Epithelial cell of proximal tubule (primary cell): ENCODE data around the gene ADCY7. TPM values are rescaled to one million over a fixed set of nuclear protein-coding genes. Genes with fewer than 3 reads are reported as not detected.

Source experiments
- DNase-seq: peaks from one replicate; pipeline ENCODE4 v3.0.0-alpha.2; 2011; ENCODE audit warnings: low read depth
- H3K4me3 ChIP-seq: 2 replicates; pipeline ENCODE4 v1.5.1; 2011; ENCODE audit warnings: low read depth, mild to moderate bottlenecking, low read length
- CTCF ChIP-seq: conservative IDR thresholded peaks from 2 replicates; pipeline ENCODE4 v1.5.1; 2012; ENCODE audit warnings: low read depth, mild to moderate bottlenecking, low read length
- total RNA-seq: library from RNA; depleted of rRNA; stranded (reverse); fragments of >200 nt; gene quantifications from 2 replicates; pipeline ENCODE4 v1.2.3, GENCODE V29; 2015

Gene ADCY7
- total RNA-seq, 1 donor from 2014 or later = 33.4 TPM

DNA sequence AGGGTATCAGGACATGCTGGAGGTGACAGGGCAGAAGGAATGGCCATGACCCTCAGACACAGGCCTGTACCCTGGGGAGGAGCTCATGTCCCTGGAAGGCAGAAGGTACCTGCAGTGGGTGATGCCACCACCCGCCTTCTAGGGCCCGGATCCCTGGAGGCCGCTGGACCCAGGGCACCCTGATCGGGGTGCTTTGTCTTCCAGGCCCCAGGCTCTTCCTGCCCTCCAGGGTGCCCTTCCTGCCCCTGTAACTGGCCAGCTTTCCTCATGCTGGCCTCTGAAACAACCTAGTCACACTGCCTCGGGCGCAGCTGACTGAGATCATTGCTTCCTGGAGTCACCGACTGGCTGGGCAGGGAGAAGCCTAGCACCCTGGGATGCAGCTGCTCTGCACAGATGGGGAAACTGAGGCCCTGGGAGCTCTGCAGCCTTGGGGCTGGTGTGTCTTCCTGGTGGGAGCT lies 5.8 kb downstream of the ADCY7 start:
- H3K4me3 ChIP-seq = no peak overlapping the region
- TF ChIP-seq CTCF = no peak
- no peak for DNase-seq

- no peak for TF ChIP-seq CTCF
- no peak for DNase-seq
- H3K4me3 ChIP-seq = no peak overlapping the region
Measured at GRCh38 chr16:50272687-50273381, 6.5 kb downstream of the ADCY7 start.

DNA sequence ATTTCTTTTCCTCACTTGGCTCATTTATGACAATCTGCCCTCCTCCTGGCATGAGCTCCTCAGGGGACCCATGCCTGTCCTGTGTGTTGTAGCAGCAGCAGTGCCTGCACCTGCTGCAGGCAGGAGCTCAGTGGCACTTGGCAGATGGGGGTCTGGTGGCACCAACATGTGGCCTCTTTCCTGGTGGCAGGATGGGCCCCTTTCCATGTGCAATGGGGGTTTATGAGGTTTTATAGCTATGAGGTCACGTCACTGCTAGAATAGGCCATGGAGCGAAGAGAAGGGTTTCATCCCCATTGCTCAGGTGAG lies 7.0 kb downstream of the ADCY7 start:
- H3K4me3 ChIP-seq = no peak overlapping the region
- no peak for TF ChIP-seq CTCF
- no peak for DNase-seq

- no peak for TF ChIP-seq CTCF
- DNase-seq = no peak
Measured at GRCh38 chr16:50273888-50274325, 7.6 kb downstream of the ADCY7 start.

GRCh38 chr16:50274326-50275097 lies 8.2 kb downstream of the ADCY7 start:
- TF ChIP-seq CTCF = no peak
- H3K4me3 ChIP-seq = no peak overlapping the region
- DNase-seq = no peak

More at GRCh38 chr16:50273888-50274325, 7.6 kb downstream of the ADCY7 start:
- H3K4me3 ChIP-seq = no peak overlapping the region

DNA sequence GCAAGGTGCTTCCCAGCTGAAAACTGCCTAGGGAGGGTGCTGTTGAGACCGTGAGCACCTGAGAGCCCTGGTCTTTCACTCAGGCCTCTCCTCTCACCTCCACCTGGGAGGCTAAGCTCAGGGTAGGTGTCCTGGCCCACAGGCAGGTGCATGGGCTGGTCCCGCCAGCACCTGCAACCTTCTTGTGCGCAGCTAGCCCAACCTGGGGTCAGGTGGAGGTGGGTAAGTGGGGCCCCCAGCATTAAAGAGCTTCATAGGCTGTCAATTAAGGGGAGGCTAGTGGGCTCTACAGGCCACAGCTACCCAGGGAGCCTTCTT lies 8.7 kb downstream of the ADCY7 start:
- no peak overlapping the region for H3K4me3 ChIP-seq
- TF ChIP-seq CTCF = no peak
- no peak for DNase-seq
